ENCODE measurements around the gene ATF4.

ATF4 gene

DNA sequence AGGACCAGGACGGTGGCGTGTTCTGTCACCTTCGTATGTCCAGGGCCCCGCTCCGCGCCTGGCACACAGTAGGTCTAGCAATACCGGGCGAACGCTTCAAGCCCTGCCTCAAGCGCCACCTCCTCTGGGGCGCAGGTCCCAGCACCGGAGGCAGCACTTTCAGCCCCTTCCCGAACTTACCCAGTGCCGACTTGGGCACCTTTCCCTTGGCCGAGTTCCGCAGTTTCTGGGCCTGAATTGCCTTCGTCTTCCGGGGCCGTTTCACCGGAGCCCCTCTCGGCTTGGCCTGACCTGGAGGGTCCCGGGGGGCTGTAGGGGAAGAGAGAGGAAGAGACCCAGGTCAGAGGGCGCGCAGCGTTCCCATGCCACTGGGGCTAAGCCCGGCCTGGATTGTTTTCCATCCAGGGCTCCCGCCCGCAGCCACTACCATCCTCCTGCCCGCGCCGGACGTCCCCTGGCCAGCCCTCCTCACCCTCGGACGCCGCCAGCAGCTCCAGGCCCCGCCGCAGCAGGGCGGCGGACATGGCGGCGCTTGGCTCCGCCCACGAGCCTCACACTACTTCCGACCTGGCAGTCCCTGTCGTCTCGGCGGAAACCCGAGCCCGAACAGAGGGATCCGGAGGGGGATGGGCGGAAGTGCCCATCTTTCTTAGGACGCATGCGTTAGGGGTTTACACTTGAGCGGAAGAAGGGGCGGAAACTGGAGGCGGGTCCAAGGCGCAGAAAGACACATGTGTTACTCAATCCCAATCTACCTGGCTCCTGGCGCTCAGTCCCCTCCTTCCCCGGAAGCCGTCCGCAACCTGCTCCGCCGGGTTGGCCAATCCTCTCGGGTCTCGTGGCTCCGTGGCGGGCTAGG is 12.1 kb downstream of the ATF4 start, which contains the start of gene RPS19BP1:
RPS19BP1 (minus strand) TSS at position 534 of the 859 bp plus-strand sequence; CDS start at position 524, 10 bp downstream.
- in situ Hi-C loops (cut with MboI; ENCODE audit: low sequenced_read_pairs), result loop anchor here (10.0 kb wide), 2 partner anchors 662 to 812 kb away; partner anchors contain the start of gene ADSL
- Histone ChIP-seq H3K4me3 (peak within 1 kb of the TSS; percentile 95), H3K4me1 (peaks cover 28% of the 10 kb centered on the region), H3K9me3 (no peaks in the 10 kb centered on the region; the same call in 1 of the 2 replicates), H3K36me3 (replicated peaks) (peaks cover 37% of the 10 kb centered on the region), H3K27me3 (ENCODE audit: low read depth) (no peaks in the 10 kb centered on the region)
- DNase-seq (ENCODE audit: low spot score in 2 of 2), result peak; percentile 99 to 100

DNA sequence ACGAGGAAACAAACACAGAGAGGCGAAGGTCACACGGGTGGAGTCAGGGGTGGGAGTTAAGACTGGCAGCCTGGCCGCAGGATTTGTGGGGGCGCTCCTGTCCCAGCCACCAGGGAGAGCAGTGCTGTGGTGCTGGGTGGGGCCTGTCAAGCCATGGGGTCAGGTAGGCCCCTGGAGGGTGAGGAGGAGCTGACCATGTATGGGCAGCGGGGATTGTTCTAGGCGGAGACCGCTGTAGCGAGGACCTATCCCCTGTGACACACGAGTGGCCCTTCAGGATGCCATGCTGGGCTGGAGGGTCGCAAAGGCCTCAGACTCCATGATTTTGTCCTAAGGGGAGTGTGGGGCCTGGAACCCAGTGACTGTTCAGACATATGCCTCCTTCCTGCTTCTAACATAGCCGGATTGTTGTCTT is 13.7 kb downstream of the ATF4 start:
- peaks cover 21% of the 10 kb centered on the region for H3K36me3 ChIP-seq (replicated peaks)
- no peaks in the 10 kb centered on the region for H3K27me3 ChIP-seq (ENCODE audit: low read depth)
- no peaks in the 10 kb centered on the region; the same call in 1 of the 2 replicates for H3K9me3 ChIP-seq
- DNase-seq (ENCODE audit: low spot score in 2 of 2), result no peak
- in situ Hi-C loops (cut with MboI; ENCODE audit: low sequenced_read_pairs), result loop anchor here (10.0 kb wide), 2 partner anchors 661 to 811 kb away; partner anchors contain the start of gene ADSL
- no peak overlapping the region for H3K4me3 ChIP-seq
- peaks cover 28% of the 10 kb centered on the region for H3K4me1 ChIP-seq

- H3K9me3 ChIP-seq, result no peaks in the 10 kb centered on the region; the same call in 1 of the 2 replicates
- peak; percentile 61 to 94 for DNase-seq (ENCODE audit: low spot score in 2 of 2)
- H3K4me3 ChIP-seq, result peak overlapping the region; percentile 6; the same call in 1 of the 2 replicates
- in situ Hi-C loops (cut with MboI; ENCODE audit: low sequenced_read_pairs), result loop anchor here (5.0 to 10.0 kb wide), 3 partner anchors 493 to 810 kb away; partner anchors contain the start of gene ADSL
- peaks cover 28% of the 10 kb centered on the region for H3K4me1 ChIP-seq
- no peaks in the 10 kb centered on the region for H3K27me3 ChIP-seq (ENCODE audit: low read depth)
- peaks cover 15% of the 10 kb centered on the region for H3K36me3 ChIP-seq (replicated peaks)
These were observed 14.4 kb downstream of the ATF4 start for GRCh38 chr22:39534591-39535356.

DNA sequence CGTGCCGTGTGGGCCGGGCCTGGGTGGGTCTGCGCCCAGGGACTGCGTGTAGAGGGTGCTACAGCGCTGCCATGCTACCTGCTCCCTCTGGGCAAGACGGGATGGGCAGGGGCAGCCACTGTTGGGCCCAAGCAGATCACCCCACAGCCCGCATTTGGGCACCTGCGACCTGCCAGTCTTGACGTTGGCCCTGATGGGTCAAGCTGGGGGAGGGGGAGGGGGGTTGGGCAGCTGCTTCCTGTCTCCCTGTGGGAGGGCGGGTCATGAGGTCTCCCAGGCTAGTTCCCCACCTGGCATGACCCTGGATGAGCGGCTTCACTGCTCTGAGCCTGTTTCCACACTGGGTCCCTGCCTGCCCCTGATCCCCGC is 15.0 kb downstream of the ATF4 start:
- H3K36me3 ChIP-seq (replicated peaks), result peaks cover 10% of the 10 kb centered on the region
- no peaks in the 10 kb centered on the region; the same call in 1 of the 2 replicates for H3K9me3 ChIP-seq
- H3K4me3 ChIP-seq, result no peak overlapping the region
- no peak for DNase-seq (ENCODE audit: low spot score in 2 of 2)
- in situ Hi-C loops (cut with MboI; ENCODE audit: low sequenced_read_pairs), result loop anchor here (5.0 to 10.0 kb wide), 3 partner anchors 492 to 809 kb away; partner anchors contain the start of gene ADSL
- H3K27me3 ChIP-seq (ENCODE audit: low read depth), result no peaks in the 10 kb centered on the region
- peaks cover 28% of the 10 kb centered on the region for H3K4me1 ChIP-seq

- Histone ChIP-seq H3K27me3 (ENCODE audit: low read depth) (no peaks in the 10 kb centered on the region), H3K4me1 (peaks cover 26% of the 10 kb centered on the region), H3K9me3 (no peaks in the 10 kb centered on the region; the same call in 1 of the 2 replicates), H3K4me3 (no peak overlapping the region), H3K36me3 (replicated peaks) (peaks cover 6% of the 10 kb centered on the region)
- in situ Hi-C loops (cut with MboI; ENCODE audit: low sequenced_read_pairs), result loop anchor here (5.0 to 10.0 kb wide), 3 partner anchors 491 to 809 kb away; partner anchors contain the start of gene ADSL
- no peak for DNase-seq (ENCODE audit: low spot score in 2 of 2)
These were observed 15.6 kb downstream of the ATF4 start for GRCh38 chr22:39535831-39536449.

DNA sequence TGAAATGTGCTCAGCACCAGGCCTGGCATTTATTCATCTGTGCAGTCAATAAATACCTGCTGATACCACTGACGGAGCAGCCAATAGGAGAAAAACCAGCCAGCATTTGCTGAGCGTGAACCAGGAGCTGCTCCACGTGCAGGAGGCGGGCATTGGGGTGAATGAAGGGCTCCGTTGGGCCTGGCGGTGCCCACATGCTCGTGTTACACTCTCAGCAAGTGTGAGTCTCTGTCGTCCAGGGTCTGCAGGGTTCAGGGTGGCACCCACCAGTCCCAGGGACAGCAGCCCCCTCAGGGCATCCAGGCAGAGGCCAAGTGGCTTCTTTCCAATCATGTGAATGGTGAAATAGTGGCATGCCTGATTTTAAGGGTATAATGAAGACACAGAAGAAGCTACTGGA is 16.3 kb downstream of the ATF4 start:
- Histone ChIP-seq H3K4me1 (peaks cover 19% of the 10 kb centered on the region), H3K4me3 (no peak overlapping the region), H3K36me3 (replicated peaks) (peaks cover 3% of the 10 kb centered on the region; the same call in 1 of the 2 replicates), H3K27me3 (ENCODE audit: low read depth) (no peaks in the 10 kb centered on the region), H3K9me3 (no peaks in the 10 kb centered on the region)
- DNase-seq (ENCODE audit: low spot score in 2 of 2), result no peak
- in situ Hi-C loops (cut with MboI; ENCODE audit: low sequenced_read_pairs), result loop anchor here (5.0 to 10.0 kb wide), 3 partner anchors 491 to 808 kb away; partner anchors contain the start of gene ADSL

DNA sequence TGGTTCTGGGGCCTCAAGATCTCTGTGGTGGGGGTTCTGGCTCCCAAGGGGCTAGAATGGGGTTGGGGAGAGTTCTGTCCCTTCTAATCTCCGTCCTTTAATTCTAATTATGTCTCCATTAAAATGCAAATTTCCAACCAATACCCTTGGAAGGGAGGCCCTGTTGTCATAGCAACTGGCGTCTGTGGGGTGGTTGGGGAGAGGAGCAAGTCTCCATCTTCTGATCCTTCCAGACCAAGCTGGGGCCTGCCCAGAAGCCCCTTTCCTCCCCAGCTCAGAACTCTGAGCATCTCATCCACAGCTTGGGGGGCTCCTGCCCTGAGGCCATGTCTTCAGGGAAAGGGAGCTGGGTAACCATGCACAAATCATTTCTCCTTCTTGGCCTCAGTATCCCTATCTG is 17.6 kb downstream of the ATF4 start:
- Histone ChIP-seq H3K4me1 (peaks cover 19% of the 10 kb centered on the region), H3K4me3 (no peak overlapping the region), H3K9me3 (no peaks in the 10 kb centered on the region), H3K27me3 (ENCODE audit: low read depth) (no peaks in the 10 kb centered on the region), H3K36me3 (replicated peaks) (no peaks in the 10 kb centered on the region)
- DNase-seq (ENCODE audit: low spot score in 2 of 2), result peak in 1 of 2 experiments; percentile 62
- in situ Hi-C loops (cut with MboI; ENCODE audit: low sequenced_read_pairs), result loop anchor here (5.0 to 10.0 kb wide), 3 partner anchors 489 to 807 kb away; partner anchors contain the start of gene ADSL

DNA sequence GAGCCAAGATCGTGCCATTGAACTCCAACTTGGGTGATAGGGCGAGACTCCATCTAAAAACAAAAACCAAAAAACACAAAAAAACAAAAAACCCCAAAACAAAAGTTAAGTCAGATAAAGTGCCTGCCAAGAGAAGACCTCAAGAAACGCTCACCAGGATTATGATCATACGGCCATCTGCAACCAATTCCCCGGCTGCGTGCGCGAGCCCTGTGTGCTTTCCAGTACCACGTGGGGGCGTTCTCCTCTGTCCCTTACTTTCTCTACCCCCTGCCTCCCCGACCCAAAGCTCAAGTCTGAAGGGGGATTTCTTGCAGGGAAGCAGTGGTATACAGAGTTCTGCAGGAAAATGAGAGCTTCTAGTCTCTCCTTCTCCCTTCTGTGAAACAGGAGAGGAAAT is 22.7 kb downstream of the ATF4 start:
- no peaks in the 10 kb centered on the region for H3K9me3 ChIP-seq
- no peaks in the 10 kb centered on the region; the same call in 1 of the 2 replicates for H3K4me1 ChIP-seq
- in situ Hi-C loops (cut with MboI; ENCODE audit: low sequenced_read_pairs), result no loop called here
- no peaks in the 10 kb centered on the region for H3K36me3 ChIP-seq (replicated peaks)
- no peak overlapping the region for H3K4me3 ChIP-seq
- H3K27me3 ChIP-seq (ENCODE audit: low read depth), result peaks cover 15% of the 10 kb centered on the region
- DNase-seq (ENCODE audit: low spot score in 2 of 2), result peak in 1 of 2 experiments; percentile 70

DNA sequence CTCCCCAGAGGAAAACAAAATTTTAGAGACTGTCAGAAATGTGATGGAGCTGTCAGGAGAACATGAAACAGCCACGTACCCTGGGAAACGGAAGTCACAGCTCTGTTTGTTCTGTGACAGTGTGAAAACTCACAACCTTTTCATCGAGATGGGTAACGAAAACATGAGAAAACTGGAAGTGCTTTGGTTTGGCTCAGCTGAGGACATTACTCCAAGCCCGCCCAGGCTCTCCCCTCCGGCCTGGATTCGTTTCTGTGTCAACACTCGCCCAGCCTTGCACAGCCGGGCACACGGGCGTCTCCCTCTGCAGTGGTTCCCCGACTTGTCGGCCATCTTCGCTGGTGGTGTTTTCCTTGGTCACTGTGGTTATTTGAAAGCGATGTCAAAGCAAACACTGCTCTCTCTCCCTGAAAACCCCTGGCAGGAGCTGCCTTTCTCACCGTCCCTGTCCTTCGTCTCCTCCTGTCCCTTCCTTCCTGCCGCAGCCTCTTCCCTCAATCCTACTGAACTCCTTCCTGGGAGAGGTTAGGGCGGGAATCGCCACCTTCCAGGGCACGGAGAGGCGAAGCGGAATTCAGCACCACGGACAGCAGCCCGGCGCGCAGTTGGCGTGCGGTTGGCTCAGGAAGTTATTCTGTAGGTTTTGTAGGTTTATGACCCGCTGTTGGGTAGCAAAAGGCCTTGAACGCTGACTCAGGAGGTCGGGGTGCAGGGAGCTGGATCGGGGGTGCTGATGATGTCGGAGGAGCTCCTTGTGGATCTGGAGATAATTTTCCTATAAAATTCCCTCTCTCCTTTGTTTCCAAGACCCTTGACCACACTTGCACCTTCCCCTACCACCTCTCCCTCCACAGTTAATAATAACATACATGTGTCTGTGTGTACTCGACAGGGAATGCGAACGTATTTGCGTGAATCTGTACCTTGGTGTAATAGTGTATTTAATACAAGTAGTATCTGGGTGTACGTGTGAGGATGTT is 25.3 kb downstream of the ATF4 start:
- peak; percentile 40 to 89 for DNase-seq (ENCODE audit: low spot score in 2 of 2)
- H3K4me1 ChIP-seq, result no peaks in the 10 kb centered on the region
- in situ Hi-C loops (cut with MboI; ENCODE audit: low sequenced_read_pairs), result no loop called here

DNA sequence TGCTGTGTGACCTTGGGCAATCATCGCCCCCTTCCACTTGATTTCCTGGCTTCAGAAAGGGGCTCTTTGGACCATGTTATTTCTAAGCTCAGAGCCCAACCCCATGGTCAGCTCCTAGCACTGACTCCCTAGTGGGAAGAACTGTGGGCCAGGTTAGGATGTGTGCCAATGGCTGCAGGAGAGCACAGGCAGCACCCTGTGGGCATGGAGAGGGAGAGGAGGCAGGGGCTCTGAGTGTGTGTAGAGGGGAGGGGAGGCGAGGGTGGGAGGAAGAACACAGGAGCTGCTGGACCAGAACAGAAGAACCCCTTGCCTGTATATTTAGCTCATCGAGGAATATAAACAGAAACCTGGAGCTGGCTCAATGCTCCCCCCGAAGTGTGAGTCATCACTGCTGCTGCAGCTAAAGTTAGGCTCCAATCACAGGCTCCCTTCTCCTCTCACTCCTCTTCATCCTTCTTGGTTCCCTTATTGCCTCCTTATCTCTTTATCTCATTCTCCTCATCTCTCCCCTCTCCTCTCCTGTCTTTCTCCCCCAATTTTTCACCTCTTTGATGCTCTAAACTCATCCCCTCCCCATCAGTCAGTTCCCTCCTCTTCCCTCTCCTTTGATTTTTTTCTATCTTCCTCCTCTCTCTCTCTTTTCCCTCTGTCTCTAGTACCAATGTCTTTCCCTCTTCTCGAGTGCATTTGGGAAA is 26.7 kb downstream of the ATF4 start:
- Histone ChIP-seq H3K9me3 (no peaks in the 10 kb centered on the region), H3K4me3 (no peak overlapping the region), H3K27me3 (ENCODE audit: low read depth) (peaks cover 32% of the 10 kb centered on the region), H3K36me3 (replicated peaks) (no peaks in the 10 kb centered on the region), H3K4me1 (no peaks in the 10 kb centered on the region)
- in situ Hi-C loops (cut with MboI; ENCODE audit: low sequenced_read_pairs), result no loop called here
- DNase-seq (ENCODE audit: low spot score in 2 of 2), result no peak

More for the DNA sequence above, 25.3 kb downstream of the ATF4 start:
- H3K4me3 ChIP-seq, result no peak overlapping the region
- no peaks in the 10 kb centered on the region for H3K9me3 ChIP-seq
- peaks cover 23% of the 10 kb centered on the region for H3K27me3 ChIP-seq (ENCODE audit: low read depth)
- no peaks in the 10 kb centered on the region for H3K36me3 ChIP-seq (replicated peaks)

- Histone ChIP-seq H3K27me3 (ENCODE audit: low read depth) (peaks cover 32% of the 10 kb centered on the region), H3K4me3 (no peak overlapping the region), H3K9me3 (no peaks in the 10 kb centered on the region), H3K4me1 (no peaks in the 10 kb centered on the region), H3K36me3 (replicated peaks) (no peaks in the 10 kb centered on the region)
- no peak for DNase-seq (ENCODE audit: low spot score in 2 of 2)
- in situ Hi-C loops (cut with MboI; ENCODE audit: low sequenced_read_pairs), result no loop called here
These were observed 27.2 kb downstream of the ATF4 start for GRCh38 chr22:39547587-39547947.

GRCh38 chr22:39553429-39553828 is 33.1 kb downstream of the ATF4 start:
- peaks cover 37% of the 10 kb centered on the region for H3K27me3 ChIP-seq (ENCODE audit: low read depth)
- no peaks in the 10 kb centered on the region for H3K36me3 ChIP-seq (replicated peaks)
- no peaks in the 10 kb centered on the region for H3K9me3 ChIP-seq
- in situ Hi-C loops (cut with MboI; ENCODE audit: low sequenced_read_pairs), result no loop called here
- no peak overlapping the region for H3K4me3 ChIP-seq
- DNase-seq (ENCODE audit: low spot score in 2 of 2), result no peak
- H3K4me1 ChIP-seq, result no peaks in the 10 kb centered on the region

Measured in HAP-1 (cell line).